GM12801 (cell line): ENCODE results near the gene FAM187B.

Experiments used
- TF ChIP-seq, protein P1 (sequence below): IDR thresholded peaks from one replicate; pipeline ENCODE4 v1.5.1; 2011; ENCODE audit warnings: control low read depth; ENCODE audit not compliant: insufficient read length; ENCODE audit errors: extremely low read depth

Gene FAM187B

DNA sequence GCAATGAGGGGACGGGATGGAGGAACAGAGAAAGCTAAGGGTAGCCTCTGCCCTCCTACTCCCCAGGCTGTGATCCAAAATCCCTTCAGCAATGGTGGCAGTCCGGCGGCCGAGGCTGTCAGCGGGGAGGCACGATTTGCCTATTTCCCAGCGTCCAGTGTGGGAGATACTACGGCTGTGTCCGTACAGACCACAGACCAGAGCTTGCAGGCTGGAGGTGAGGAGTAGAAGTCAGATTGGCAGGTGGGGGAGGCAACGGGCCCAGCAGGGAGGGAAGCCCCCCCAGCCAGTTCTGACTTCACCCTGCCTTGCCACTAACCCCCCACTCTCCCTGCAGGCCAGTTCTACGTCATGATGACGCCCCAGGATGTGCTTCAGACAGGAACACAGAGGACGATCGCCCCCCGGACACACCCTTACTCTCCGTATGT is 41.9 kb upstream of the FAM187B start:
- TF ChIP-seq, protein P1, sequence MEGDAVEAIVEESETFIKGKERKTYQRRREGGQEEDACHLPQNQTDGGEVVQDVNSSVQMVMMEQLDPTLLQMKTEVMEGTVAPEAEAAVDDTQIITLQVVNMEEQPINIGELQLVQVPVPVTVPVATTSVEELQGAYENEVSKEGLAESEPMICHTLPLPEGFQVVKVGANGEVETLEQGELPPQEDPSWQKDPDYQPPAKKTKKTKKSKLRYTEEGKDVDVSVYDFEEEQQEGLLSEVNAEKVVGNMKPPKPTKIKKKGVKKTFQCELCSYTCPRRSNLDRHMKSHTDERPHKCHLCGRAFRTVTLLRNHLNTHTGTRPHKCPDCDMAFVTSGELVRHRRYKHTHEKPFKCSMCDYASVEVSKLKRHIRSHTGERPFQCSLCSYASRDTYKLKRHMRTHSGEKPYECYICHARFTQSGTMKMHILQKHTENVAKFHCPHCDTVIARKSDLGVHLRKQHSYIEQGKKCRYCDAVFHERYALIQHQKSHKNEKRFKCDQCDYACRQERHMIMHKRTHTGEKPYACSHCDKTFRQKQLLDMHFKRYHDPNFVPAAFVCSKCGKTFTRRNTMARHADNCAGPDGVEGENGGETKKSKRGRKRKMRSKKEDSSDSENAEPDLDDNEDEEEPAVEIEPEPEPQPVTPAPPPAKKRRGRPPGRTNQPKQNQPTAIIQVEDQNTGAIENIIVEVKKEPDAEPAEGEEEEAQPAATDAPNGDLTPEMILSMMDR = no peak

DNA sequence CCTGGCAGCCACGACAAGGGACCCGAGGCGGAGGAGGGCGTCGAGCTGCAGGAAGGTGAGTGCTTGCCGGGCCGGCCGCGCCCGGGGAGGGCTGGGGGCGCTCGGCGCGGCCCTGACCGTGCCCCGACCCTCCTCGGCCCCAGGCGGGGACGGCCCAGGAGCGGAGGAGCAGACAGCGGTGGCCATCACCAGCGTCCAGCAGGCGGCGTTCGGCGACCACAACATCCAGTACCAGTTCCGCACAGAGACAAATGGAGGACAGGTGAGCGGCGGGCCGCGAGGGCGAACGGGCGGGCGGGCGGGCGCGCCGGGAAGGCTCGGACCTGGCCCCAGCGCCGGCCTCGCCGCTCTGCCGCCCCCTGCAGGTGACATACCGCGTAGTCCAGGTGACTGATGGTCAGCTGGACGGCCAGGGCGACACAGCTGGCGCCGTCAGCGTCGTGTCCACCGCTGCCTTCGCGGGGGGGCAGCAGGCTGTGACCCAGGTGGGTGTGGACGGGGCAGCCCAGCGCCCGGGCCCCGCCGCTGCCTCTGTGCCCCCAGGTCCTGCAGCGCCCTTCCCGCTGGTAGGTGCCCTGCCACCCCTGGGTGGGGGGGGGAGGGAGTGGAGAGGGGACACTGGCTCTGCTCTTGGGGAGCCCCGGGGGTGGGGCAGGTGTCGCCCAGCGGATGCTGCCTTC is 41.0 kb upstream of the FAM187B start:
- TF ChIP-seq, protein P1 = no peak

DNA sequence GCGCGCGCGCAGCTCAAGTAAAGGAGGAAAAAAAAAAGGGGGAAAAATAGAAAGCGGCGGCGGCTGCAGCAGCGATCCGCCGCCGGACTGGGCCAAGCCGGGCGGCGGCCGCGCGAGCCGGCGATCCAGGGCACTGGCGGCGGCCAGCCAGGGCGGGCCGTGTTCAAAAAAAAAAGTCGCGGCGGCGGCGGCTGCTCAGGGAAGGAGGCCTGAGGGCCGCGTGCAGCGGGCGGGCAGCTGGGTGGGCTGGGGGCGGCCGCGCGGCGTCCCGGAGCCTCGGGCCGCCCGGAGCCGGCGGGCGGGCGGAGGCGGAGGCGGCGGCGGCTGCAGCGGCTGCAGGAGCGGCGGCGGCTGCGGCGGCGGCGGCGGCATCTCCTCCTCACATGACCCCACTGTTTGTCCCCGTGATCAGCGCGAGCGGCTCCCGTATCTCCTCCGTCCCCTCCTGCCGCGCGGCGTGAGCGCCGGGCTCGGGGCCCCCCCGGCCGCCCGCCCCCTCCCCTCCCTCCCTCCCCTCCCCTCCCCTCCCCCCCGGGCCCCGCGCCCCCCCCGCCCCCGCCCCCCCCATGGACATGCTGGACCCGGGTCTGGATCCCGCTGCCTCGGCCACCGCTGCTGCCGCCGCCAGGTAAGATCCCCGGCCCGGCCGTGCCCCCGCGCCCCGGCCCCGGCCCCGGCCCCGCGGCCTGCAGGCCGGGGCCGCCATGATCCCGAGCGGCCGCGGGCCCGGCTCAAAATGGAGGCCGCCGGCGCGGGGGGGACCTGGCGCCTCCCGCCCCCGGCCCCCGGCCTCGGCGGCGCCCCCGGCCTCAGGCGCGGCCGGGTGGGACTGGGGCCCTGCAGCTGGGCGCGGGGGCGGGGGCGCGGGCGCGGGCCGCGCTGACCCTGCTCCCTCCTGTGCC is 40.2 kb upstream of the FAM187B start, which contains the start of gene USF2:
USF2 (plus strand) TSS at position 427 of the 902 bp plus-strand sequence; CDS start at position 567, 140 bp downstream.
- TF ChIP-seq, protein P1 = no peak

DNA sequence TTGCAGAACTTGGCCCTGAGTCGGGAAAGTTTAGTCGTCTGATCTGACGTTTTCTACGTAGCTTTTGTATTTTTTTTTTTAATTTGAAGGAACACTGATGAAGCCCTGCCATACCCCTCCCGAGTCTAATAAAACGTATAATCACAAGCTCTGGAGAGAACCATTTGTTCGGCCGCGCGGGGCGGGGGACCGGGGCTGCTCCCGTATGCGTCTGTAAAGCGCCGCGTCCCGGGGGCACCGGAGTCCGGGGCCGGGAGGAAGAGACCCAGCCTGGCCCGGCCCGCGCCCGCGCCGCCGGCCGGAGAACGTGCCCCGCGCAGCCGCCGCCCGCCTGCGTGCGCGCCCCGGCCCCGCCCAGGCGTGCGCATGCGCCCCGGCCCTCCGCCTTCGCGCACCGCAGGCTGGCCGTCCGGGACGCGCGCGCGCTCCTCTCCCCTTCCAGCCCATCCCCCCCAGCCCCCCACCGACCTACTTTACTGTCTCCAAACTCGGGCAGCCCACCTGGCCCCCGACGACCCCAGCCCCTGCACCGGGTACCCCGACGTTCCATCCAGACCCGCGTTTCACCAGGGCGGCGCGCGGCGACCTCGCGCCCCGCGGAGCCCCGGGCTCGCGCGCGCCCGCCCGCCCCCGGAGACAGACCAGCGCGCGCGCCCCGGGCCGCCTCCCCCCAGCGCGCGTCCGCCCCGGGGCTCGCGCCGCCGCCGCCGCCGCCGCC is 39.4 kb upstream of the FAM187B start:
- TF ChIP-seq, protein P1 = no peak

DNA sequence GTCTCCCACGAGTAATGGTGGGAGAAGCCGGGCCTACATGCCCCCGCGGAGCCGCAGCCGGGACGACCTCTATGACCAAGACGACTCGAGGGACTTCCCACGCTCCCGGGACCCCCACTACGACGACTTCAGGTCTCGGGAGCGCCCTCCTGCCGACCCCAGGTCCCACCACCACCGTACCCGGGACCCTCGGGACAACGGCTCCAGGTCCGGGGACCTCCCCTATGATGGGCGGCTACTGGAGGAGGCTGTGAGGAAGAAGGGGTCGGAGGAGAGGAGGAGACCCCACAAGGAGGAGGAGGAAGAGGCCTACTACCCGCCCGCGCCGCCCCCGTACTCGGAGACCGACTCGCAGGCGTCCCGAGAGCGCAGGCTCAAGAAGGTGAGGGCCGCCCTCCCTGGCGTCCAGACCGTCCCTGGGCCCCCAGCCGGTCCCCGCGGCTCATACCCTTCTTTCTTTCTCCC is 38.8 kb upstream of the FAM187B start:
- TF ChIP-seq, protein P1 = no peak

DNA sequence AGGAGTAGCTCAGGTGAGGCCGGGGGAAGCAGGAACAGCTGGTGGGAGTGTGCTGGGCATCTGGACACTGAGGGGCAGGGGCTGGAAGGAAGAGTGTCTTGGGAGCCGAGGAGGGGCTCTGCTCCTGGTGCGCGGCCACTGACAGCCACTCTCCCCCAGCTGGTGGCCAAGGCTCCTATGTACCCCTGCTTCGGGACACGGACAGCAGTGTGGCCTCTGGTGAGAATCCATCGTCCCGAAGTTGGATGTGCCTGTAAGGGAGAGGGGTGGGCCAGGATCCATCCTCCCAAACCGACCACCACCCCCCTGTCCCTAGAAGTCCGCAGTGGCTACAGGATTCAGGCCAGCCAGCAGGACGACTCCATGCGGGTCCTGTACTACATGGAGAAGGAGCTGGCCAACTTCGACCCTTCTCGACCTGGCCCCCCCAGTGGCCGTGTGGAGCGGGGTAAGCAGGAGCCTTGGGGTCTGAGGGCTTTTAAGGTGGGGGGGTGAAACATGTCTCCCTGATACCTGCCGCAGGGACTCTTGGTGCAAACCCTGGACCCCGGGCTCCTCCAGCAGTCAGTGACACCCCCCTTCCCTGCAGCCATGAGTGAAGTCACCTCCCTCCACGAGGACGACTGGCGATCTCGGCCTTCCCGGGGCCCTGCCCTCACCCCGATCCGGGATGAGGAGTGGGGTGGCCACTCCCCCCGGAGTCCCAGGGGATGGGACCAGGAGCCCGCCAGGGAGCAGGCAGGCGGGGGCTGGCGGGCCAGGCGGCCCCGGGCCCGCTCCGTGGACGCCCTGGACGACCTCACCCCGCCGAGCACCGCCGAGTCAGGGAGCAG is 38.2 kb upstream of the FAM187B start:
- TF ChIP-seq, protein P1 = no peak
